GM21723 (cell line): ENCODE results near the gene CSF1R.
A peak's percentile ranks its signal among the peaks of the same experiment; 100 is the strongest.

Source experiments
- ATAC-seq: cut with Tn5 transposase; IDR thresholded peaks from one replicate; pipeline ENCODE4 v1.9.1; 2021; ENCODE audit warnings: mild to moderate bottlenecking, moderate library complexity; ENCODE audit not compliant: unreplicated experiment

The CSF1R gene

DNA sequence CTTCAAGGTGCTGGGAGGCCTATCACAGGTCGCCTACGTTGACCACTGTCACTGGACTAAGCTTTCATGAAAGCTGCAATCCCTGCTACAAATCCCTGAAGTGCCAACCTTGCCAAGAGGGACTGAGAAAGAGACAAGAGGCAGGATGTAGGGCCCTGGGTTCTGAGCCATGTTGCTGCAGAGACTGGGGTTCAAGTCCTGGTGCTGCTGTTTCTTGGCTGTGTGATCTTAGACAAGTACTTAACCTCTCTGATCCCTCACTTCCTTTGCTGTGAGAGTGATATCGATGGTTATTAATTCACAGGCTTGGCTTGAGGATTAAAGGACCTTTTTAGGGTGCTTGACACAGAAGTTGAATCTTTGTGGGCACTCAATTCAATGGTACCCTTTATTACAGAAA is 15.5 kb downstream of the CSF1R start:
- ATAC-seq: no peak

DNA sequence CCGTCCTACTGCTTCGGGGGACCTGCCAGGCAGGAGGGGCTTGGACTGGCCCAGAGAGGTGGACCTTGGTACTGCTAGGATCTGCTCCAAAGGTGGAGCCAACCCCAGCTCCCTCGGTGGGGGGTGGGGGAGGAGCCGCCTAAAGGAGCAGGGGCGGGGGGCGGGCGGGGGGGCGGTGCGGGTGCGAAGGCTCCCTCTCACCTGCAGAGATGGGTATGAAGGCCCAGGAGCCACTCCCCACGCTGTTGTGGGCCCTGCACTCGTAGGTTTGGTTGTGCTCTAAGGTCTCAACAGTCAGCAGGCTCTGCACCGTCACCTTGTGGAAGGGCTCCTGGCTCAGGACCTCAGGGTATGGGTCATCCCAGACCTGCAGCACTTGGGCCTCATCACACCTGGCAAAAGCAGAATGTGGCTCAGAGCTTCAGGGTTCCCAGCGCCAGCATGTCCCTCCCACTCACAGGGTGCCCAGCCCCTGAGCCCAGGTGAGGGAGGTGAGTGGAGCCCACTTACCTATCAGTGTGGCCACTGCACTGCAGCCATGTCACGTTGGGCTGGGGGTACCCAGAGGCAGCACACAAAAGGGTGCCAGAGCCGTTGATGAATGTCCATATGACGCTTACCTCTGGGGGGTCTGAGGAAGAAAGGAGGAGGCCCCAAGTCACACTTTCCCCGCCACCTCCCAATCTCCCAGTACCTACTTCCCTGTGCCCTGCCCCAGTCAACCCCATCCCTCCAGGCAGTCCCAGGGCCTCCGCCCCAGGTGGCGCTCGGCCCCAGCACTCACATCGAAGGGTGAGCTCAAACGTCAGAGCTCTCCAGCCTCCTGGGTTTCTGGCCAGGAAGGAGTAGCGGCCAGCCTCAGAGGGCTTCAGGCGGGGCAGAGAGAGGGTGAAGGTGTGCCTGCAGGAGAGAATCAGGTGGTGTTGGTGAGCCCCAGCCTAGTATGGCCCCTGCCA is 16.4 kb downstream of the CSF1R start:
- no peak for ATAC-seq

GRCh38 chr5:150068961-150069645 is 17.3 kb downstream of the CSF1R start:
- no peak for ATAC-seq

DNA sequence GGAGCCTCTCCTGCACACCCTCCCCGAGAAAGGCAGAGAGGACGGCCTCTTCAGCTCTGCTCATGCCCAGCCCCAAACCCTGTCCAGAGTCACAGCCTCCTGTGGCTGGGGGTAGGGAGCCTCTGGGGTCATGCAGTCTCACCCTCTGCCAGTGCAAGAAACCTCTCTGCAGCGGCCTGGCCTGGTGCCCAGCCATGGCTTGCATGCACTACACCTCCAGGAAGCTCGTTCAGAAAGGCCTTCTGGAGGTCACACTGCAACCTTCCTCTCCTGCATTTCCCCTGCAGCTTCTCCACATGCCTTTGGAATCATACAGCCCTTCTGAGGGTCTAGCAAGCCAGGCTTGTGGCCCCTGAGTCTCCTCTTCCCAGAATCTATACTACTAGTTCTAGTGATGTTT is 17.9 kb downstream of the CSF1R start:
- ATAC-seq: no peak

DNA sequence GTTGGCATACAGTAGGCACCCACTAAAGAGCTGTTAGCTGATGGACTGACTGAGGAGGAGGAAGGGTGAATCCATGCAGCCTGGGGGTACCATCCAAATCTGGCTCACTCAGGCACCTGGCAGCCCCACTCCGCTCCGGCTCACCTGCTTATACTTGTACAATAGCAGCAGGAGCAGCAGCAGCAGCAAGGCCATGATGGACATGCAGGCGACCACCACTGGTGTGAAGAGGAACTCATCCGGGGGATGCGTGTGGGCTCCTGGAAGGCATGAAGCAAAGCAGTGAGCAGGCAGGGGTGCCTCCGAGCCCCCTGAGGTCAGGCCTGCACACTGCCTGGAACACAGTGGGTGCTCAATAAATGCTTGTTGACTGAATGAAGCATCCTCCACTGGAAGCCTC is 18.3 kb downstream of the CSF1R start:
- no peak for ATAC-seq

GRCh38 chr5:150067405-150067960 is 18.9 kb downstream of the CSF1R start:
- ATAC-seq: no peak

GRCh38 chr5:150066901-150067396 is 19.4 kb downstream of the CSF1R start:
- peak; percentile 48 for ATAC-seq

DNA sequence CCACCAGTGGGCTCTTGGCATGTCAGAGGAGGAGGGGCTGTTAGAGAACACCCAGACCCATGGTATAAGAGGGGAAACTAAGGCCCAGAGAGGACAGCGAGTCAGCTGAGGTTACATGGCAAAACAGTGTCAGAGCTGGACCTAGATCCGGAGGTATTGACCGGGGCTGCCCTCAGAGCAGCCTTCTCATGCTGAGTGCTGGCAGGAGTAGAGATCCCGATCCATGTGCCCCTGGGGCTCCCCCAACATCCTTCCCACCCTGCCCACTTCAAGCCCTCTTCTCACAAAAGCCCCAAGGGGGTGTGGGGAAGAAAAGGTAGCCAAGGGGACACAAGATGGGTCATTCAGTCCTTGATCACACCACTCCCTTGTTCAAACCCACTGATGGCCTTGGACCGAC is 19.9 kb downstream of the CSF1R start:
- ATAC-seq: no peak

- no peak for ATAC-seq
Measured at GRCh38 chr5:150065886-150066285, 20.5 kb downstream of the CSF1R start.

DNA sequence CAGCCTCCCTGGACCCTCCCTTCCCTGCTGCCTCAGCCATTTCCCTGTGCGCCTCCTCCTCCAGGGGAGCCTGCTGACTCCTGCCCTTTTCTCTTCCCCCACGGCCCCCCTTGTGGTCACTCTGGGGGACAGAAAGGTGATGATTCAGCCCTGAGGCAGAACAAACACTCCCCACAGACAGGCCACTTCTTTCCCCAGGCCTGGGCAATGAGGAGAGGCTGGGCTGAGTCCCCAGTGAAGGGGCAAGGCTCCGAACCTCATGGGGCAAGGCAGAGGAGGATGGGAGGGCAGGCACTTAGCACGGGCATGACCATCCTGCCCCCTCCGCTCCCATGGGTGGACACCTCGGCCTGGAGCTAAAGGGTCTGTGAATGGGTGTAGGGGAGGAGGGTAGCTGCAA is 21.0 kb downstream of the CSF1R start:
- no peak for ATAC-seq

GRCh38 chr5:150064681-150065220 is 21.6 kb downstream of the CSF1R start:
- no peak for ATAC-seq

DNA sequence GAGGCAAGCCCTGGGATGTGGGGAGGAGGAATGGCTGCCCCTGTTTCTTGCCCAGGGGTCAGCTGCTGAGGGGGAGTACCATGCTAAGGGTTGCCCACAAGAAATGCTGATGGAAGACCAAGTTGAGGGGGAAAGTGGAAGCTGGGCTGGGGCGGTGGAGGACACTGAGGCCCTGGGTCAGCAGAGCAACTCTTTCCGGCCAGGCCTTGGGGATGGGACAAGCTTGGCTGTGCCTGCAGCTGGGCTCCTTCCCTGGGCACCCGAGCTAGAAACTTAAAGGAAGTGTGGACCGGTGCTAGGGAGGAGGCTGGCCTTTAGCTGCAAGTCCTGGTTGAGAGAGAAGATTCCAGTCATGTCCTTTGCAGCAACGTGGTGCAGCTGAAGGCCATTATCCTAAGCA is 22.7 kb downstream of the CSF1R start:
- ATAC-seq: no peak

DNA sequence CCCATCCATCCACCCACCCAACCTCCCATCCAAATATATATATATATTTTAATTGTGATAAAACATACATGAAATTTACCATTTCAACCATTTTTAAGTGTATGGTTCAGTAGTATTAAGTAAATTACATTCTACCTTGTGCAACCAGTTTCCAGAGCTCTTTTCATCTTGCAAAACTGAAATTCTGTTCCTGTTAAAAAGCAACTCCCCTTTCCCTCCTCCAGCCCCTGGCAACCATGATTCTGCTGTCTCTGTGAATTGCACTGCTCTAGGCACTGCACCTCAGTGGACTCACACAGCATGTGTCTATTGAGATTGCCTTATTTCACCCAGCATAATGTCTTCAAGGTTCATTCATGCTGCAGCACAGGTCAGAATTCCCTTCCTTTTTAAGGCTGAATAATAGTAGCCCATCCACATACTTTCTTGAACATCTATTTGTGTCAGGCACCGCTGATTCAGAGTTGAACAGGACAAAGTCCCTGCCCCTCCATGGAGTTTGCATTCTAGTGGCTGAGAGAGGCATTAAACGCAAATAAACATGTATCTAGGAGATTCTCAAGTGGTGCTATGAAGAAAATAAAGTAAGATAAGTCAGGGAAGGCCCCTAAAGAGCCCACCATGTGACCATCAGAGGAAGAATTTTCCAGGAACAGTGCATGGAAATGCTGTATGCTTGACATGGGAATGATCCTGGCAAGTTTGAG is 24.0 kb downstream of the CSF1R start:
- ATAC-seq: no peak

DNA sequence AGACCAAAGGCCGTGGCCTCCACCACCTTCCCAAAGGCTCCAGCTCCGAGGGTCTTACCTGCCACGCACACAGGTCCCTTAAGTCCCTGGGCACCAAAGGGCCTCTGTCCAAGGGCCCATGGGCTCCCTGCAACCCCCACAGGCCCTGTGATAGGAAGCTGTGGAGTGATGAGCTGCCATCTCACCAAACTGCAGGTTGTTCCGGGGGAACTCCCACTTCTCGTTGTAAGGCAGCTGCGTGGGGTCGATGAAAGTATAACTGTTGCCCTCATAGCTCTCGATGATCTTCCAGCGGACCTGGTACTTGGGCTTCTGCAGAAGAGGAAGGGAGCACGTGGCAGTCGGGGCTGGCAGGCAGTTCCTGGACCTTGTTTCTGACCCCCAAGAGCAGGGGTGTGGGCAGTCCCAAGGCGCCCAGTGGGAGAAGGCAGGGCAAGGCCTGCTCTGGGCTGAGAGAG is 24.8 kb downstream of the CSF1R start:
- ATAC-seq: no peak

DNA sequence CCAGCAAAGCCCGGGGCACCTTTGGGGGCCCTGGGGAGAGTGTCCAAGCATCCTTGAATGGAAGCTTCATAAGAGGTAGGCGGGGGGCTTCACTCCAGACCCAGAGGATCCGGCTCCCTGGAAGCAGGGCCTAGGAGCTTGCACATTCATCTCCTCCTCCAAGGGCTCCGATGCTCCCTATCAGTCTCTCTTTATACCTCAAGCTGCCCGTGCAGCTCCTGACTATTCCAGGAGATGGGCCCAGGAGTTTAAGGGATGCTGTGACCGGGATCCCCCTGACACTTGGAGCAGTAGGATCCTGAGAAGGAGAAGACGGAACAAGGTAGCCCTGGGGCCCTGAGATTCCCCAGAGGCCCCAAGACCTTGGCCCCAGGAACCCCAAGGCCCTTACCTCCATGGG is 25.9 kb downstream of the CSF1R start:
- no peak for ATAC-seq

- ATAC-seq: no peak
Measured at GRCh38 chr5:150059623-150060022, 26.7 kb downstream of the CSF1R start.

GRCh38 chr5:150058480-150059126 is 27.8 kb downstream of the CSF1R start:
- ATAC-seq: no peak

DNA sequence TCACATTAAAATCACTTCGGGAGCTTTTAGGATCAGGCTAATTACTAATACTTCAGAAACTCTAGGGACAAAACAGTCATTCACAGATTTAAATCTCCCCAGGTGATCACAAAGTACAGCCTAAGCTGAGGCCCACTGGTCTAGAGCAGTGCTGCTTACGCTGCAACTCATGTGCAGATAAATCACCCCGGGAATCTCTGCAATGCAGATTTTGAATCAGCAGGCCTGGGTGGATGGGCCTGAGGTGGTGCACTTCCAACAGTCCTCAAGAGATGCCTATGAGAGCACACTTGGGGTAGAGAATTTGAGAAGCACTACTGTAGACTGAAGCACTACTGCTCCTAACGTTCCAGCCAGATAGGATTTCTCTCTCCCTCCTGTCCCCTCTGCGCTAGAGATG is 28.4 kb downstream of the CSF1R start:
- no peak for ATAC-seq

DNA sequence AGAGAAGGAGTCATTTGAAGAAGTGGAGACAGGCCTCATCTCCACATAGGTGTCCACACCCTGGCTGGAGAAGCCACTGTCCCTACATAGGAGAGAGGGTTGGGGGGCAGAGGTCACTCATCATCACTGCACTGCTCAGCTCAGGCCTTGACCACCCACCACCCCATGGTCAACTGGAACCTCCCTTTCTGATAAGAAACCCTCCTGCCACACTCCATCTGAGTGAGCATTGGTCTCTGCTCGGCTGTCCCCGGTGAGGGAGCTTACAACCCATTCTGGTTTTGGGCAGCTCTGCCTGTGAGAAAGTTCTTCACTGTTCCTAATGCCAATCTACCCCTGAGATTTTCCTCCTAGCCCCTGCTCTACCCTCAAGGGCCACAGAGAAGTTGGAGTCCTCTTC is 28.8 kb downstream of the CSF1R start:
- ATAC-seq: no peak

DNA sequence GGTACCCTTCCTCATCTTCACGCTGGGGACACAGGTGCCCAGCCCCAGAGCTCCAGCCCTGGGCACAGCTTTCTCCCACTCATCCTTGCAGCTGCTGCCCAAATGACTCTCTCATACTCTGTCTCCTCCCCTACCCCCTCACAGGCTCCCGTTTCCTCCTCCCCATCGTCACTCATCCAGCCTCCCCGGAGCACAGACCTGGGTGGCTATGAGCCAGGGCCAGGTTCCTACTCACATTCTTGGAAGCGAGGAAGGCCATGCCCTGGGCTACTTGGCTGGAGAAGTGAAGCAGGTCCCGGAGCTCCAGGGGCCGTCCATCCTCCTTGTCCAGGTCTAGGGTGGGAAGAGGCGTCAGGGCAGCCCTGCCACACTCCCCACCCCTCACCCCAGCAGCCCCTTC is 29.3 kb downstream of the CSF1R start:
- no peak for ATAC-seq
